ENCODE data around the gene CA9.

Gene CA9

DNA sequence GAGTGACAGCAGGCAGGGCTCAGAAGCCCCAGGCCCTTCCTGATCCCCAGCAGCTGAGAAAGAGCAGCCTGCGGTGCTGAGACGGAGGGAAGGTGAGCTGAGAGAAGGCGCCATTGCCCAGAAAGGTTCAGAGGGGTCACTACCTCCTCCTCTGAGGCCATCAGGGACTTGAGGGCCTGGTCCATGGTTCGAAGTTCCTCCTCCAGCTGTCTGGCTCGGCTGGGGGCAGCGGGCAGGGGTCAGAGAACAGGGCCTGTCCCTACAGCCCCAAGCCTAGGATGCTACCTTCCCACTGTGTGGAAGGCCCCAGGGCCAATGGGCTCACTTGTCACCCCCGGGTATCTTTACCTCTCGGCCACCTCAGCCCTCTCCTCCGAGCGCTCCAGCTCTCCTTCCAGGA, 11.2 kb downstream of the CA9 start:
- H3K9me3 ChIP-seq (ENCODE audit: insufficient read depth, low read depth, low read length), result no peaks in the 10 kb centered on the region
- no peak overlapping the region for H2BK120ac ChIP-seq (ENCODE audit: insufficient read depth, low read length, poor library complexity)
- H2AK5ac ChIP-seq (ENCODE audit: low read length), result no peak overlapping the region
- no peak overlapping the region for H3K27ac ChIP-seq (ENCODE audit: low read depth, low read length)
- H3K4ac ChIP-seq (ENCODE audit: low read depth, low read length), result no peak overlapping the region
- H3K79me1 ChIP-seq (ENCODE audit: low read length), result peaks cover 9% of the 10 kb centered on the region
- no peak overlapping the region for H3K18ac ChIP-seq (ENCODE audit: low read length)
- WGBS (ENCODE audit: extremely low coverage, insufficient coverage, insufficient read length), result no CpG with 5 or more reads among the region's 10 CpGs
- H4K12ac ChIP-seq (ENCODE audit: low read depth, low read length), result no peak overlapping the region
- no peak overlapping the region for H3K4me3 ChIP-seq (ENCODE audit: low read depth, low read length)
- peaks cover 40 to 50% of the 10 kb centered on the region in 2 experiments for H3K36me3 ChIP-seq (ENCODE audit: control insufficient read depth in 1 of 2, insufficient read depth in 2 of 2, low read length in 2 of 2)
- H3K14ac ChIP-seq (ENCODE audit: low read length), result no peak overlapping the region
- peaks cover 8% of the 10 kb centered on the region for H3K79me2 ChIP-seq (ENCODE audit: control insufficient read depth, insufficient read depth, low read length, poor library complexity)
- H2AFZ ChIP-seq (ENCODE audit: insufficient read depth, low read length, poor library complexity), result no peak overlapping the region
- no peak overlapping the region for H3K23ac ChIP-seq (ENCODE audit: low read length)
- H3K4me1 ChIP-seq (ENCODE audit: control insufficient read depth in 1 of 2, insufficient read depth in 2 of 2, low read length in 2 of 2), result peaks cover 16 to 24% of the 10 kb centered on the region in 2 experiments
- no peak overlapping the region for H3K4me2 ChIP-seq (ENCODE audit: low read length)
- no peak overlapping the region for H4K91ac ChIP-seq (ENCODE audit: low read depth, low read length)
- peak overlapping the region; percentile 21 for H3K9ac ChIP-seq (ENCODE audit: low read length)
- no peak overlapping the region for H2BK12ac ChIP-seq (ENCODE audit: low read length)
- no peak overlapping the region for H4K8ac ChIP-seq (ENCODE audit: low read depth, low read length)
- no peak for DNase-seq
- no peaks in the 10 kb centered on the region for H3K27me3 ChIP-seq (ENCODE audit: insufficient read depth, low read length)
- no peak overlapping the region for H2BK5ac ChIP-seq (ENCODE audit: low read depth, low read length, poor library complexity)

DNA sequence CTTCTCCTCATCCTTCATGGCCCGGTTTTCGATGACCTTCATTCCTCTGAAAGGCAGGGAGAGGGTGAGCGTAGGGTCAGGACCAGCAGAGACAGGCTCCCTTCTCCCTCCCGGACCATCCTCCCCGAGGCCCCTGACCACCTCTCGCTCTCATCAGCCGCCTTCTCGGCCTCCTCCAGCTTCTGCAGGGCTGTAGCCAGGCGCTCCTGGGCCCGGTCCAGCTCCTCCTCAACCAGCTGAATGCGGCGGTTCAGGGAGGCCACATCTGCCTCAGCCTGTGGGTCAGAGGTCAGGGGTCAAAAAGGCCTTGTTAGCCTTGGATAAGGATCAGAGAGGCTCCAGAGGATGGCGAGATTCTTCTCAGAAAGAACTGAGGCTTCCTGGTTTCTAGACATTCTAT, 11.8 kb downstream of the CA9 start:
- Histone ChIP-seq H4K8ac (ENCODE audit: low read depth, low read length) (no peak overlapping the region), H3K79me1 (ENCODE audit: low read length) (peaks cover 14% of the 10 kb centered on the region), H3K18ac (ENCODE audit: low read length) (peak overlapping the region; percentile 27), H3K23ac (ENCODE audit: low read length) (no peak overlapping the region), H3K9me3 (ENCODE audit: insufficient read depth, low read depth, low read length) (no peaks in the 10 kb centered on the region), H3K79me2 (ENCODE audit: control insufficient read depth, insufficient read depth, low read length, poor library complexity) (peaks cover 11% of the 10 kb centered on the region), H2BK12ac (ENCODE audit: low read length) (no peak overlapping the region), H3K14ac (ENCODE audit: low read length) (no peak overlapping the region), H2AK5ac (ENCODE audit: low read length) (no peak overlapping the region), H2AFZ (ENCODE audit: insufficient read depth, low read length, poor library complexity) (no peak overlapping the region), H3K4me3 (ENCODE audit: low read depth, low read length) (no peak overlapping the region), H3K27ac (ENCODE audit: low read depth, low read length) (no peak overlapping the region), H4K91ac (ENCODE audit: low read depth, low read length) (no peak overlapping the region), H3K27me3 (ENCODE audit: insufficient read depth, low read length) (no peaks in the 10 kb centered on the region), H4K12ac (ENCODE audit: low read depth, low read length) (no peak overlapping the region), H3K4me1 (ENCODE audit: control insufficient read depth in 1 of 2, insufficient read depth in 2 of 2, low read length in 2 of 2) (peaks cover 16 to 24% of the 10 kb centered on the region in 2 experiments), H3K4ac (ENCODE audit: low read depth, low read length) (no peak overlapping the region), H3K9ac (ENCODE audit: low read length) (no peak overlapping the region), H3K36me3 (ENCODE audit: control insufficient read depth in 1 of 2, insufficient read depth in 2 of 2, low read length in 2 of 2) (peaks cover 40 to 50% of the 10 kb centered on the region in 2 experiments), H2BK5ac (ENCODE audit: low read depth, low read length, poor library complexity) (no peak overlapping the region), H2BK120ac (ENCODE audit: insufficient read depth, low read length, poor library complexity) (no peak overlapping the region), H3K4me2 (ENCODE audit: low read length) (no peak overlapping the region)
- no CpG with 5 or more reads among the region's 13 CpGs for WGBS (ENCODE audit: extremely low coverage, insufficient coverage, insufficient read length)
- DNase-seq, result no peak

DNA sequence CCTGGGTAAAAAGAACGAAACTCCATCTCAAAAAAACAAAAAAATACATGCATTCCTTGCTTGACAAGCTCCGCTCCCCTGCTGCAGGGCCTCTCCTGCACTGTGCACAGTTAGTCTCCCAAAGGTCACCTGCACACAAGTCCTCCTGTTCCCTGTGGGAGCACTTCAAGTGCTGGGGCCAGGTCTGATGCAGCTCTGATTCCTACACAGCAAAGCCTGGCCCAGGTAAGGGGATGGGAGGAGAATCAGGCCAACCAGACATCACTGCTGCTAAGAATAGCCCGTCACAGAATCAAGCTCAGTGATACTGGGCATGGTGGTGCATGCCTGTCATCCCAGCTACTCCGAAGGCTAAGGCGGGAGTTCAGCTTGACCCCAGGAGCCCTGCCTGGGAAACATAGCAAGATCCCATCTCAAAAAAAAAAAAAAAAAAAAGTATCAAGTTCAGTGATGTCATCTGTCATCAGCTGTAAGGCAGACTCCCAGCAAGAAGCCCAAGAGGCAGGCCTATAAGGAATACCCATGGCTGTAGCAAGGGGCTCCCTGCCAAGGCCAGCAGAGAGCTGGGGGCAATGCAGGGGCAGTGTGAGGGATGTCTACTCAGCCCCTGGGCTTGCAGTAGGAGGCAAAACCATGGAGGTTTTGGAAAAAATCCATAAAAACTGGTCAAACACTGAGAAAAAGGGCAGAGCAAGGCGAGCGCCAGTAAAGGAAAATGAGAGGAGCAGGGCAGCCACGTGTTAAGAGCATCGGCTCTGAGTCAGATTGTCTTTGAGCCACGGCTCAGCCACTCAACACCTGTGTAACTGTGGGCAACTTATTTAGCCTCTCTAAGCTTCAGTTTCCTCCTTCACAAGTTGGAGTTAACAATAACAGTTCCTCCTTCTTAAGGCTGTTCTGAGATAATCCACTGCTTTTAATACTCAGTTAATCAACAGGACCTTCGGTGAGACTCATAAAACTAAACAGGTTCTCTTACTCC, 12.8 kb downstream of the CA9 start:
- peaks cover 16 to 24% of the 10 kb centered on the region in 2 experiments for H3K4me1 ChIP-seq (ENCODE audit: control insufficient read depth in 1 of 2, insufficient read depth in 2 of 2, low read length in 2 of 2)
- no peak overlapping the region for H2BK5ac ChIP-seq (ENCODE audit: low read depth, low read length, poor library complexity)
- H3K23ac ChIP-seq (ENCODE audit: low read length), result no peak overlapping the region
- no peak overlapping the region for H3K14ac ChIP-seq (ENCODE audit: low read length)
- H3K4me3 ChIP-seq (ENCODE audit: low read depth, low read length), result no peak overlapping the region
- H3K27ac ChIP-seq (ENCODE audit: low read depth, low read length), result no peak overlapping the region
- H3K79me2 ChIP-seq (ENCODE audit: control insufficient read depth, insufficient read depth, low read length, poor library complexity), result peaks cover 14% of the 10 kb centered on the region
- peaks cover 40 to 49% of the 10 kb centered on the region in 2 experiments for H3K36me3 ChIP-seq (ENCODE audit: control insufficient read depth in 1 of 2, insufficient read depth in 2 of 2, low read length in 2 of 2)
- no peak overlapping the region for H2AFZ ChIP-seq (ENCODE audit: insufficient read depth, low read length, poor library complexity)
- H2AK5ac ChIP-seq (ENCODE audit: low read length), result no peak overlapping the region
- no peak overlapping the region for H4K12ac ChIP-seq (ENCODE audit: low read depth, low read length)
- H3K27me3 ChIP-seq (ENCODE audit: insufficient read depth, low read length), result no peaks in the 10 kb centered on the region
- no peak for DNase-seq
- H3K4me2 ChIP-seq (ENCODE audit: low read length), result no peak overlapping the region
- H3K79me1 ChIP-seq (ENCODE audit: low read length), result peaks cover 20% of the 10 kb centered on the region
- no CpG with 5 or more reads among the region's 11 CpGs for WGBS (ENCODE audit: extremely low coverage, insufficient coverage, insufficient read length)
- H3K9me3 ChIP-seq (ENCODE audit: insufficient read depth, low read depth, low read length), result no peaks in the 10 kb centered on the region
- H3K18ac ChIP-seq (ENCODE audit: low read length), result no peak overlapping the region
- H4K91ac ChIP-seq (ENCODE audit: low read depth, low read length), result no peak overlapping the region
- no peak overlapping the region for H3K4ac ChIP-seq (ENCODE audit: low read depth, low read length)
- no peak overlapping the region for H4K8ac ChIP-seq (ENCODE audit: low read depth, low read length)
- no peak overlapping the region for H2BK12ac ChIP-seq (ENCODE audit: low read length)
- H2BK120ac ChIP-seq (ENCODE audit: insufficient read depth, low read length, poor library complexity), result no peak overlapping the region
- no peak overlapping the region for H3K9ac ChIP-seq (ENCODE audit: low read length)

DNA sequence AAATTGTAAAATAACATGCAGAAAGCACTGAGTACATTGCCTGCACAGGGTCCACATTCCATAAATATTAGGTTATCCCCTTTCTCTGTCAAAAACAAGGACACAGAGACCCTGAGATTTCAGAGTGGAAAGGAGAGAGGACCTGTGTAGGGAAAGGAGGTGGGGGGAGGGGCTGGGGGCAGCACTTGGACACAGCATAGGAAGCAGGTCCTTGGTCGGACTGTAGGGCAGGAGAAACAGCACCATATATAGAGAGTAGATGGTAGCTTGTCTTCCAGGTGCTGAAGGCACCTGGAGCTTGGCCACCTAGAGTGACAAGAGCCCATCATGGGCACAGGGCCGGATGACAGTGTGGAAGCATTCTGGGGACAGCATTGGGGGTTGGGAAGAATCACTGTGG, 13.6 kb downstream of the CA9 start:
- peaks cover 14% of the 10 kb centered on the region for H3K79me2 ChIP-seq (ENCODE audit: control insufficient read depth, insufficient read depth, low read length, poor library complexity)
- H3K9ac ChIP-seq (ENCODE audit: low read length), result no peak overlapping the region
- no peak overlapping the region for H4K8ac ChIP-seq (ENCODE audit: low read depth, low read length)
- H3K4me1 ChIP-seq (ENCODE audit: control insufficient read depth in 1 of 2, insufficient read depth in 2 of 2, low read length in 2 of 2), result peaks cover 16 to 24% of the 10 kb centered on the region in 2 experiments
- peak overlapping the region; percentile 68 for H3K4me2 ChIP-seq (ENCODE audit: low read length)
- H3K4ac ChIP-seq (ENCODE audit: low read depth, low read length), result no peak overlapping the region
- H3K79me1 ChIP-seq (ENCODE audit: low read length), result peaks cover 20% of the 10 kb centered on the region
- H3K9me3 ChIP-seq (ENCODE audit: insufficient read depth, low read depth, low read length), result no peaks in the 10 kb centered on the region
- H3K18ac ChIP-seq (ENCODE audit: low read length), result no peak overlapping the region
- no peaks in the 10 kb centered on the region for H3K27me3 ChIP-seq (ENCODE audit: insufficient read depth, low read length)
- H2AK5ac ChIP-seq (ENCODE audit: low read length), result no peak overlapping the region
- no peak overlapping the region for H4K91ac ChIP-seq (ENCODE audit: low read depth, low read length)
- H4K12ac ChIP-seq (ENCODE audit: low read depth, low read length), result no peak overlapping the region
- peaks cover 34 to 41% of the 10 kb centered on the region in 2 experiments for H3K36me3 ChIP-seq (ENCODE audit: control insufficient read depth in 1 of 2, insufficient read depth in 2 of 2, low read length in 2 of 2)
- H3K23ac ChIP-seq (ENCODE audit: low read length), result no peak overlapping the region
- no peak overlapping the region for H2BK120ac ChIP-seq (ENCODE audit: insufficient read depth, low read length, poor library complexity)
- H2AFZ ChIP-seq (ENCODE audit: insufficient read depth, low read length, poor library complexity), result no peak overlapping the region
- H2BK12ac ChIP-seq (ENCODE audit: low read length), result no peak overlapping the region
- no CpG with 5 or more reads among the region's 2 CpGs for WGBS (ENCODE audit: extremely low coverage, insufficient coverage, insufficient read length)
- no peak overlapping the region for H2BK5ac ChIP-seq (ENCODE audit: low read depth, low read length, poor library complexity)
- H3K14ac ChIP-seq (ENCODE audit: low read length), result no peak overlapping the region
- H3K27ac ChIP-seq (ENCODE audit: low read depth, low read length), result no peak overlapping the region
- DNase-seq, result no peak
- no peak overlapping the region for H3K4me3 ChIP-seq (ENCODE audit: low read depth, low read length)
